DMS53 (cell line): Measurements from ENCODE around the gene ARPC5L.
A peak's percentile ranks its signal among the peaks of the same experiment; 100 is the strongest.

Experiments used
- DNase-seq: peaks from one replicate; lab custom pipeline; 2025; lab: John Stamatoyannopoulos, UW

The ARPC5L gene

DNA sequence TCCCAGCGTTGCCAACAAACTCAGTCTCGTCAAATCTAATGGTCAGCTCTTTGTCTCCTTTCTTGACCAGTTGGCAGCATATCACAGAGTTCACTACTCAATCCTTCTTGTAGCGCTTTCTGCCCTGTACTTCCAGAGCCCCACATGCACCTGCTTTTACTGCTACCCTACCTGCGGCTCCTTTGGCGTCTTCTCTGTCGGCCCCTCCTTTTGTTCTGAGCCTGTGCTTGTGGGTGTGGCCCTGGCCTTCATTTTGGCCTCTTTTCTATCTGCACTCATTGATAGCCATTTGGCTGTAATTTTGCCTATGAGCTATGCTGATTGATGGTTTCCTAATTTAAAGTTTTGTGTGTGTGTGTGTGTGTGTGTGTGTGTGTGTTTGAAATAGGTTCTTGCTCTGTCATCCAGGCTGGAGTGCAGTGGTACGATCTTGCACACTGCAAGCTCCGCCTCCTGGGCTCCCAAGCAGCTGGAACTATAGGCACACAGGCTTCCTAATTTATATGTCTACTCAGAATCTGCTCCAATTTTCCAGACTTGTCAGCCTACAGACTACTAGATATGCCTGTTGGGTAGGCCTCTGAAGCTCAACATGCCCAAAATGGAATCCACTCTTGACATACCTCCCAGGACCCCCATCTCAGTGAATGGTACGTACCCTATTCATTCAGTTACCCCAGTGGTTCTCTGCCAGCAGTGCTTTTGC lies 32.3 kb downstream of the ARPC5L start:
- DNase-seq, result no peak

DNA sequence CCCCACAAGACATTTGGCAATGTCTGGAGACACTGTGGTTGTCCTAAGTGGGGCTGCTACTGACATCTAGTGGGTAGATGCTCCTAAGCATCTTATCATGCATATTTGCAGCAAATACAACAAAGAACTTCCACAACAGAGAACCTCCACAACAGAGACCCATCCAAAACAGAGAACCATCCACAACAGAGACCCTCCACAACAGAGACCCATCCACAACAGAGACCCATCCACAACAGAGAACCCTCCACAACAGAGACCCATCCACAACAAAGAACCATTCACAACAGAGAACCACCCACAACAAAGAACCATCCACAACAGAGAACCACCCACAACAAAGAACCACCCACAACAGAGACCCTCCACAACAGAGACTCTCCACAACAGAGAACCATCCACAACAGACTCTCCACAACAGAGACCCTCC lies 32.8 kb downstream of the ARPC5L start:
- peak; percentile 47 for DNase-seq

DNA sequence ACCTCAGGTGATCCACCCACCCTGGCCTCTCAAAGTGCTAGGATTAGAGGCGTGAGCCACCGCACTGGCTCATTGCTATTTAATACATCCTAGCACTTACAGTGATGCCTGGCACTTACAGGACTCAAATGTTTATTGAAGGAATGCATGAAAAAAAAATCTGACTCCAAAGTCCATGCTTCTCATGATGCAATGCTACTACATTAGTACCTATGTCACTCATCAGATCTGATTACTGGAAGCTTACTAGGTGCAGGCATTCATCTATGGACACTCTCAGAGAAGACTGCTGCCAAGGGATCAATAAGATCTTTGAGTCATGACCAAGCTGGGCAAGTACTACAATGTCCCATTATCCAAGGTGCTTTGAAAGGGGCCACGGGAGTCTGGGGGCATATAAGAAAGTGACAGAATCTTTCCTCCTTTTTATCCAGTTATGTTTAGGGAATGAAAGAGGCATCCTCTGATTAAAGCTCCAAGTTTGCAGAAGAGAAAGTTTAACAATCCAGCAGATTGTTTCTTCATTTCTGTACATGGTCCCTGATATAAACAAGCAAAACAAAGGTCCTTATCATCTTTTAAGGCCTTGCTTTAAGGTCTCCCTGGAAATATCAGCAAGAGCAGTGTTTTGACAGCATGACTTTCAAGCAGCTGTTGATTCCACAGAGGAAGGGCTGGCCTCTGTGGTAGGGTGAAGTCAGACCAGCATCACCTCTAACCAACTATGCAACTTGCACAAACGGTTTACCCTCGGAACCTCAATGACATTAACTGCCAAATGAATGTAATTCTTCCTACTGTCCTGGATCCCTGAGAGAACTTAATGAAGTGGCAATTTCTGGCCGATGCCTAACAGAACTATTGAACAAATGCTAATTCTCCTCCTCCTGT lies 35.9 kb downstream of the ARPC5L start:
- DNase-seq, result no peak

DNA sequence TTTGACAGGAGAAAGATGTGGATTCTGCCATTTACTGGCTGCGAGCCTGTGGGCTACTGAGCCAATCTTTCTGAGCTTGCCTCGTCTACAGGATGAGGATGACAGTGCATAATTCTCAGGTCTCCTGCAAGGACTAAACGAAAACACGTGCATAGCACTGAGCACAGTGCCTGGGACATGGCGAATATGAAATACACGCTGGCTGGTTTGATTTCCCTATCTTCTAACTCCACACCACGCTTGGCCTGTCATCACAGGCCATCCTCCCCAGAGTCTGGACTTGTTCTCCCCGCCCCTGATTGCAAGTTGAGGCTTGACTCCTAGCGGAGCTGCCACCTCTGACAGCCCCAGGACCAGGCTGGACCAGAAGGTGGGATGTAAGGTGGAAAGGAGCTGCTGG lies 37.9 kb downstream of the ARPC5L start:
- DNase-seq, result no peak

DNA sequence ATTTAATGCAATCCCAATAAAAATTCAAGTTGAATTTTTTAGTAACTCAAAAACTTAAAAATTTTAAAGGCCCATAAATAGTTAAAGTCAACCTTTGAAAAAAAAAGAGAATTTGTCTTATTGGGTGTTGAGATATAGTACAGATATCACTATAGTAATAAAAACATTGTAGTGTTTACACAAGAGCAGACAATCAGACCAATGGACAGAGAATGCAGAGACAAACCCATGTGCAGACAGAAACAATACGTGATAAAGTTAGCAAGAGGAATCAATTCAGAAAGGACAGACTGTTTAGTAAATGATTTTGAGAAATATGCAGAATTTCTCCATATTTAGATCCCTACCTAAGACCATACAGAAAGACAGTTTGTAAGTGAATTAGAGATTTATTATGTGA lies 45.0 kb downstream of the ARPC5L start:
- no peak for DNase-seq

DNA sequence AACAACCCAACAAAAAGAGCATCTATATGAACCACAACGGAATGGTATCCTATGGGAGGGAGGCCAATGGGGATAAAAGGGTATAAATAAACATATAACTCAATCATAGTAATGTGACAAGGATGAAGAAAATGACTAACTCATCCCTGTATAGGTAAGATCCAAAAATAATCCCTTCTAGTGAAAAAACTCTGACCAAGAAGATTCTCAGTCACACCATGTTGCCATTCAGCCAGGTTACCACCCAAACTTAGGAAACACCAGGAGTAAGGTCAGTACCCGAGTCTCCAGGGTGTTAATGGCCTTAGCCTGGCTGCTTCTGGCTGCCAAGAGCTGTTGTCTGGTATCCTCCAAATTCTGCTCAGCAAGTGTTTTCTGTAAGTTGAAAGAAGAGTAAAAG lies 46.2 kb downstream of the ARPC5L start:
- DNase-seq, result no peak

DNA sequence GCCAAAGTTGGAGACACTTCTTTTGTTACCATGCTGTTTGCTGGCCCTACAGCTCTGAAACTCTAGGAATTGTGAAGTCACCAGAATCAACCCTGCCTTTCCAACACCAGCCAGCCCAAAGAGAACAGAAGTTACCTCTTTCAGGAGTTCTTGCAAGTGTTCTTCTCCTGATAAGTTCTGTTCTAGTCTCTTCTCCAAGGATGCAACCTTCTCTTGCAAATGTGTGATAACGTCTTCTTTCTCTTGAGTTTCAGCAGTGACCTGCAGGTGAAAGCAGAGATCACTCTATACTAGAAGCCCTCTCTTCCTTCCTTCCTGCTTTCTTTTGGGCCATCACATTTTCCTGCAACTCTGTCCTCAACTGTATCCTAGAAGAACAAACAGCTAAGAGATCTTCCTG lies 49.8 kb downstream of the ARPC5L start:
- DNase-seq, result no peak

DNA sequence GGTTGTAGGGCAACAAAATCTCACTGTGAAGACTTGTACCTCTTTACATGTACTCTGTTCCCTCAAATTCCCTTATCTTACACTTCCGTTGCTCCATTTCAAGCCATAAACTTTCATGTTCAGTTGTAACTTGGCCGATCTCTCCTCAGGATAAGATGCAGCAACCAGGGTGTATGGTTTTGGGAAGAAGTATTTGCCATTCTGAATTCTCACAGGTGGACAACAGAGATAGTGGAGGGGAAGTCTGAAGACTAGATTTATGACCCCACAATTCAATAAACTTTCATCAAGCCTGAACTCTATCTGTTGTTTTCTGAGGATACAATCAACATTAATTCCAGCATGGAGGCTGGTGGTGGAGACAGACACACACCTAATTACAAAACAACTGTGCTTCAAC lies 51.4 kb downstream of the ARPC5L start:
- no peak for DNase-seq

DNA sequence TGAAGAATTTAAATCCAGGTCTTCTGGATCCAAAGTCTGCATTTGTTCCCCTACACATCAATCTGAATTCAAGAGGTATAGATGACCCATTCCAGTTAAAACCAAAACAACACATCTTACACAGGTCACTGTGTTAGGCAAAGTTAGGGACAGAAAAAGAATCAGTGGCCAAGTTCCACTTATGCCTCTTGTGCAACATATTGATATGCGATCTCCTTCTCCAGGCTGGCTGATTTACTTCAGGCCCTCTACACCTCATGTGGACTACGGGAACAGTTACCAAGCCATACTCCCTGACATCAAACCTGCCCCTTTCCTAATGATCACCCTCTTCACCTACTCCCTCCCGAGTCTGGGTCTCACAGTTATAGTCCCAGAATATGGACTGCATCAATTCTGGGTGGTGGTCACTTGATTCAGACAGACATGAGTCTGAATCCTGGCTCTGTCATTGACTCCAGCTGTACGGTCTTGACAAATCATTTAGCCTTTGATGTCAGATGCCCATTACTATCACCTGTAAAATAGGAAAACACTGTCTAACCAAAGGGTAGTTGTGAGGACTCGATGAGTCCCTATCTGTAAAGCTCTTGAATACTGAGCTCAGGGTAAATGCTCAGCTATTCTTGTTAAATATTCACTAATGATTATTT lies 52.9 kb downstream of the ARPC5L start:
- no peak for DNase-seq

DNA sequence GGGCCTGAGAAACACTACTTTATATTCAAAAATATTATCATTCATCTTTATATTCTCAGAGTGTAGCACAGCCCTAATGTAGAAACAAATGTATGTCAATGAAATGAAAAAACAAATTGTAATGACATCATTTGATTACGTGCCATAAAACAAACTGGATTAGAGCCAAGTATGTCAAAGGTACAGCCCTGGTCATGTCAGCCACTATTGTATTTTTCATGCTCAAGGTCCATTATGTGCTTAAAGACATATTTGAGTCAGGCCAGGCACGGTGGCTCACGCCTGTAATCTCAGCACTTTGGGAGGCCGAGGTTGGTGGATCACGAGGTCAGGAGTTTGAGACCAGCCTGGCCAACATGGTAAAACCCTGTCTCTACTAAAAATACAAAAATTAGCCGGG lies 58.5 kb downstream of the ARPC5L start:
- DNase-seq, result peak; percentile 21
